ENCODE data around the gene AMER3.

Gene AMER3

GRCh38 chr2:130787841-130788240 lies 32.5 kb downstream of the AMER3 start:
- H3K4me3 ChIP-seq (ENCODE audit: low read depth, low read length), result no peak overlapping the region
- no peak for DNase-seq (ENCODE audit: low read depth)
- TF ChIP-seq MYC (IDR thresholded peaks at IDR 0.05; ENCODE audit: low read depth, low read length), result no peak
- TF ChIP-seq CTCF (IDR thresholded peaks at IDR 0.05; ENCODE audit: low read depth, low read length), result no peak
- TF ChIP-seq MAX (IDR thresholded peaks at IDR 0.05; ENCODE audit: low read depth, low read length), result no peak
- TF ChIP-seq POLR2A (IDR thresholded peaks at IDR 0.05; ENCODE audit: extremely low read depth, insufficient read length), result no peak

GRCh38 chr2:130790312-130790711 lies 35.0 kb downstream of the AMER3 start:
- TF ChIP-seq MYC (IDR thresholded peaks at IDR 0.05; ENCODE audit: low read depth, low read length) (no peak), CTCF (IDR thresholded peaks at IDR 0.05; ENCODE audit: low read depth, low read length) (no peak), MAX (IDR thresholded peaks at IDR 0.05; ENCODE audit: low read depth, low read length) (no peak), POLR2A (IDR thresholded peaks at IDR 0.05; ENCODE audit: extremely low read depth, insufficient read length) (no peak)
- H3K4me3 ChIP-seq (ENCODE audit: low read depth, low read length), result no peak overlapping the region
- no peak for DNase-seq (ENCODE audit: low read depth)

- no peak for TF ChIP-seq MYC (IDR thresholded peaks at IDR 0.05; ENCODE audit: low read depth, low read length)
- no peak for TF ChIP-seq CTCF (IDR thresholded peaks at IDR 0.05; ENCODE audit: low read depth, low read length)
- no peak for TF ChIP-seq POLR2A (IDR thresholded peaks at IDR 0.05; ENCODE audit: extremely low read depth, insufficient read length)
- no peak for TF ChIP-seq MAX (IDR thresholded peaks at IDR 0.05; ENCODE audit: low read depth, low read length)
- H3K4me3 ChIP-seq (ENCODE audit: low read depth, low read length), result no peak overlapping the region
- DNase-seq (ENCODE audit: low read depth), result no peak
Measured at GRCh38 chr2:130790804-130791616, 35.7 kb downstream of the AMER3 start.

GRCh38 chr2:130791617-130791939 lies 36.2 kb downstream of the AMER3 start:
- peak; percentile 29 for DNase-seq (ENCODE audit: low read depth)
- peak; percentile 86 for TF ChIP-seq MAX (IDR thresholded peaks at IDR 0.05; ENCODE audit: low read depth, low read length)
- TF ChIP-seq POLR2A (IDR thresholded peaks at IDR 0.05; ENCODE audit: extremely low read depth, insufficient read length), result no peak
- no peak for TF ChIP-seq MYC (IDR thresholded peaks at IDR 0.05; ENCODE audit: low read depth, low read length)

GRCh38 chr2:130795431-130795830 lies 40.1 kb downstream of the AMER3 start:
- TF ChIP-seq MAX (IDR thresholded peaks at IDR 0.05; ENCODE audit: low read depth, low read length) (no peak; the same call in 1 of the 2 replicates), MYC (IDR thresholded peaks at IDR 0.05; ENCODE audit: low read depth, low read length) (no peak), POLR2A (IDR thresholded peaks at IDR 0.05; ENCODE audit: extremely low read depth, insufficient read length) (no peak), CTCF (IDR thresholded peaks at IDR 0.05; ENCODE audit: low read depth, low read length) (no peak)
- peak; percentile 76 for DNase-seq (ENCODE audit: low read depth)
- H3K4me3 ChIP-seq (ENCODE audit: low read depth, low read length), result no peak overlapping the region

More at GRCh38 chr2:130791617-130791939, 36.2 kb downstream of the AMER3 start:
- H3K4me3 ChIP-seq (ENCODE audit: low read depth, low read length), result no peak overlapping the region

GRCh38 chr2:130796290-130796689 lies 41.0 kb downstream of the AMER3 start:
- no peak overlapping the region for H3K4me3 ChIP-seq (ENCODE audit: low read depth, low read length)
- peak; percentile 82 for DNase-seq (ENCODE audit: low read depth)
- TF ChIP-seq POLR2A (IDR thresholded peaks at IDR 0.05; ENCODE audit: extremely low read depth, insufficient read length), result no peak
- no peak for TF ChIP-seq MYC (IDR thresholded peaks at IDR 0.05; ENCODE audit: low read depth, low read length)
- TF ChIP-seq MAX (IDR thresholded peaks at IDR 0.05; ENCODE audit: low read depth, low read length), result no peak
- TF ChIP-seq CTCF (IDR thresholded peaks at IDR 0.05; ENCODE audit: low read depth, low read length), result no peak
